ENCODE data around the gene CIDEB. TPM values are rescaled to one million over a fixed set of nuclear protein-coding genes. Genes with fewer than 3 reads are reported as not detected.
"Not testable (repeated sequence)": the region's sequence is repeated elsewhere in the genome, so short reads cannot be mapped to it uniquely, and the experiment has no call there.

CIDEB gene
- total RNA-seq, 1 experiment from 2014 or later, result 0.18 TPM

GRCh38 chr14:24327914-24328313, 20.1 kb upstream of the CIDEB start:
- TF ChIP-seq CTCF (IDR thresholded peaks at IDR 0.05), result peak; percentile 76
- H3K36me3 ChIP-seq (ENCODE audit: control insufficient read depth, insufficient read depth, low read length); H3K4me1 ChIP-seq (ENCODE audit: control insufficient read depth, insufficient read depth, low read length); H3K9me3 ChIP-seq (ENCODE audit: control insufficient read depth, insufficient read depth, low read depth, low read length); H3K4me3 ChIP-seq (ENCODE audit: low read depth in 2 of 2, low read length in 2 of 2); H3K27ac ChIP-seq (ENCODE audit: low read length); ATAC-seq; in situ Hi-C loops (cut with HindIII; ENCODE audit: low pct_unique_long_range_greater_than_20kb, low sequenced_read_pairs); H3K27me3 ChIP-seq (ENCODE audit: control insufficient read depth, insufficient read depth, low read length); intact Hi-C loops (cut with micrococcal nuclease; ENCODE audit: unreplicated experiment); DNase-seq (ENCODE audit: low read depth, low spot score); POLR2A ChIA-PET; BruUV-seq (replicated peaks): not testable (repeated sequence)
- CTCF ChIA-PET, result interaction anchor here (1.2 kb wide), 1 partner anchor 104 kb away, joined by 3 read pairs; no protein-coding TSS in a partner anchor

- Histone ChIP-seq H3K4me3 (ENCODE audit: low read depth in 2 of 2, low read length in 2 of 2) (no peak overlapping the region), H3K27me3 (ENCODE audit: control insufficient read depth, insufficient read depth, low read length) (no peaks in the 10 kb centered on the region), H3K27ac (ENCODE audit: low read length) (no peak overlapping the region), H3K9me3 (ENCODE audit: control insufficient read depth, insufficient read depth, low read depth, low read length) (no peaks in the 10 kb centered on the region), H3K4me1 (ENCODE audit: control insufficient read depth, insufficient read depth, low read length) (no peaks in the 10 kb centered on the region), H3K36me3 (ENCODE audit: control insufficient read depth, insufficient read depth, low read length) (no peaks in the 10 kb centered on the region)
- no peak for TF ChIP-seq CTCF (IDR thresholded peaks at IDR 0.05)
- TF ChIP-seq TCF7L2 (IDR thresholded peaks at IDR 0.05; ENCODE audit: low read depth, low read length), result no peak
- TF ChIP-seq POLR2AphosphoS5 (IDR thresholded peaks at IDR 0.05; ENCODE audit: low read depth, low read length), result no peak
- TF ChIP-seq REST (IDR thresholded peaks at IDR 0.05; ENCODE audit: insufficient read depth in 1 of 2, low read depth in 2 of 2, low read length in 1 of 2), result no peak
- no peak for TF ChIP-seq SIN3A (IDR thresholded peaks at IDR 0.05; ENCODE audit: borderline replicate concordance, insufficient read depth, low read depth, low read length)
- in situ Hi-C loops (cut with HindIII; ENCODE audit: low pct_unique_long_range_greater_than_20kb, low sequenced_read_pairs) (no loop called here), intact Hi-C loops (cut with micrococcal nuclease; ENCODE audit: unreplicated experiment) (no loop called here)
- POLR2A ChIA-PET, result no interaction called here
- no TSS peak for BruUV-seq (replicated peaks)
- no peak for DNase-seq (ENCODE audit: low read depth, low spot score)
- CTCF ChIA-PET, result interaction anchor here (0.6 to 1.2 kb wide), 4 partner anchors 20 to 111 kb away, joined by 3 to 10 read pairs (median 6); partner anchors contain the start of genes CIDEB and RABGGTA
- no peak for ATAC-seq
Measured at GRCh38 chr14:24327303-24327702, 19.5 kb upstream of the CIDEB start.
